Activated CD4-positive, CD25-positive, alpha-beta regulatory T cell (primary cell): Measurements from ENCODE around the gene S100A16.
"Not testable (repeated sequence)": the region's sequence is repeated elsewhere in the genome, so short reads cannot be mapped to it uniquely, and the experiment has no call there.

ENCODE experiments used
- DNase-seq, 4 experiments: peaks; one replicate each; lab custom pipeline; 2025; lab: John Stamatoyannopoulos, UW

The S100A16 gene

GRCh38 chr1:153586347-153586746 is 26.6 kb downstream of the S100A16 start:
- DNase-seq = no peak

DNA sequence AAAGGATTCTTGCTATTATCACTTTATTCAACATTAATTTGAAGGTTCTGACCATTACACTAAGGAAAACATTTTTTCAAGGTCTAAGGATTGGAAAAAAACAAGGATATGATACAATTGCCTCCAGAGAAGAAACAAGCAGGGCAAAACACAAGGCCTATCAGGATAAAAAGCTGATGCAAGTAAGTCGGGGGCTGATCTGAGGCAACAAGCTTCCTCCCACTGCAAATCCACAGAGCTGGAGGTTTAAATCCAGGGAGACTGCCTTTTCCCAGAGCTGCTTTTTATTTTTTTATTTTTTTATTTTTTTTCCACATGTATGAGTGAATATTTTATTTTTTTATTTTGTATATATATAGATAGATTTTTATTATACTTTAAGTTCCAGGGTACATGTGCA is 27.9 kb downstream of the S100A16 start:
- no peak for DNase-seq

- no peak for DNase-seq
These were observed 29.0 kb downstream of the S100A16 start for GRCh38 chr1:153583976-153584375.

GRCh38 chr1:153583514-153583913 is 29.4 kb downstream of the S100A16 start:
- not testable (repeated sequence) for DNase-seq

GRCh38 chr1:153582836-153583235 is 30.1 kb downstream of the S100A16 start:
- not testable (repeated sequence) for DNase-seq

GRCh38 chr1:153578936-153579335 is 34.0 kb downstream of the S100A16 start:
- DNase-seq = no peak

GRCh38 chr1:153578490-153578889 is 34.4 kb downstream of the S100A16 start:
- no peak for DNase-seq

DNA sequence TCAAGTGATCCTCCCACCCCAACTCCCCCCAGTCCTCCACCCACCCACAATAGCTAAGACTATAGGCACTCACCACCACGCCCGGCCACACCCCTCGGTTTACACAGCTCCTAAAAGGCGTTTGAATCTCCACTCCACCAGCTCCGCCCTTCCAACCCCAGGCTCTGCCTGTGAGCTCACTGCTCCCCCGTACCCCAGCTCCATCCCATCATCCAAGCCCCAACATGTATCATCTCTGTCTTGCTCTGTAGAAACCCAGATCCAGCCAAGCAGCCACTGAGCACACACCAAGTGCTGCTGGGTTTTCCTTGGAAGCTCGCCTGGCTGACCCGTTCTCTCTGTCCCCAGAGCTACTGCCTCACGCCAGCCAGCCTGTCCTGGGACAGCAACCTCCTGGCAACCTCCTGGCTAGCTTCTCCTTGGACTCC is 35.3 kb downstream of the S100A16 start:
- DNase-seq = no peak

- no peak for DNase-seq
These were observed 35.8 kb downstream of the S100A16 start for GRCh38 chr1:153577138-153577537.

DNA sequence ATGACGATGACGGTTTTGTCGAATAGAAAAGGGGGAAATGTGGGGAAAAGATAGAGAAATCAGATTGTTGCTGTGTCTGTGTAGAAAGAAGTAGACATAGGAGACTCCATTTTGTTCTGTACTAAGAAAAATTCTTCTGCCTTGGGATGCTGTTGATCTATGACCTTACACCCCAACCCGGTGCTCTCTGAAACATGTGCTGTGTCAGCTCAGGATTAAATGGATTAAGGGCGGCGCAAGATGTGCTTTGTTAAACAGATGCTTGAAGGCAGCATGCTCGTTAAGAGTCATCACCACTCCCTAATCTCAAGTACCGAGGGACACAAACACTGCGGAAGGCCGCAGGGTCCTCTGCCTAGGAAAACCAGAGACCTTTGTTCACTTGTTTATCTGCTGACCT is 37.4 kb downstream of the S100A16 start:
- DNase-seq = not testable (repeated sequence)

DNA sequence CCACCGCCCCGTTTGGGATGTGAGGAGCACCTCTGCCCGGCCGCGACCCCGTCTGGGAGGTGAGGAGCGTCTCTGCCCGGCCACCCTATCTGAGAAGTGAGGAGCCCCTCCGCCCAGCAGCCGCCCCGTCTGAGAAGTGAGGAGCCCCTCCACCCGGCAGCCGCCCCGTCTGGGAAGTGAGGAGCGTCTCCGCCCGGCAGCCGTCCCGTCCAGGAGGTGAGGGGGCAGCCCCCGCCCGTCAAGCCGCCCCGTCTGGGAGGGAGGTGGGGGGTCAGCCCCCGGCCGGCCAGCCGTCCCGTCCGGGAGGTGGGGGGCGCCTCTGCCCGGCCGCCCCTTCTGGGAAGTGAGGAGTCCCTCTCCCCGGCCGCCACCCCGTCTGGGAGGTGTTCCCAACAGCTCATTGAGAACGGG is 37.9 kb downstream of the S100A16 start:
- DNase-seq = not testable (repeated sequence)

- DNase-seq = no peak
These were observed 39.6 kb downstream of the S100A16 start for GRCh38 chr1:153573351-153573750.

DNA sequence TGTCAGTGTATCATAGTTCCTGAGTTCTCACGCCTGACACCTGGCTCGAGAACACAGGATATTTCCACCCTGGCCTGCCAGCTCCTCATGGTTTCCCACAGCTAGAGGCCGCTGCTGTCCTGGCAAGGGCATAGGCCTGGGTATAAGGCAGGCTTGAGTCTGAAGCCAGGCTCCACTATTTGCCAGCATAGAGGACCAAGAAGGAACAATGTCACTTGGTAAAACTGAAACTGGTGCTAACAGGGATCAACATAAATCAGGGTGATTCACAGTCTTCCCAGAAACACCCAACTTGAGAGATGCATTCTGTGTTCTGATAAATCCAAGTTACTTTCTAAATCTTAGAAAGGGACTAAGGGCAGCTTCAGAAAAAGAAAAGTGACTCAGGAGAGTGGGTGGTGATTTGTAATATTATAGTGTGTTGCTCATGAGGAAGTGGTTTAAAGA is 40.3 kb downstream of the S100A16 start:
- DNase-seq = peak in 2 of 4 experiments; percentile 15 to 19

GRCh38 chr1:153571706-153572105 is 41.2 kb downstream of the S100A16 start:
- no peak for DNase-seq

DNA sequence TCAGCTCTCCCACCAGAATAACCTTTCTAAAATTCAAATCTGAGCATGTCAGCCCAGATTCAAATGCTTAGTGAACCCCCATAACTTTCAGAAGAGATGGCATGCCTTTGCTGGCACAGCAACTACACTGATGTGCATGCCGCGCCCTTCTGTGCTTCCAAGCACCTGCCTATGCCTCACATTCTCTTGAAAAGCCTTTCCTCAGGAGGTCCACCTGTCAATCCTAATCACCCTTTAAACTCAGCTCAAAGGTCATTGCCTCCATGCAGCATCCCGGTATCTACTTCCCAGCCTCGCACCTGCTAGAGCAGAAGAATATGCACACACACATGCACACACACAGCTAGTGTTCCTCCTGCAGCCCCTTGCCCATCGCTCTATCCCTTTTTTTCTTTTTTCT is 42.1 kb downstream of the S100A16 start:
- no peak for DNase-seq

- DNase-seq = no peak
These were observed 43.5 kb downstream of the S100A16 start for GRCh38 chr1:153569465-153569864.

DNA sequence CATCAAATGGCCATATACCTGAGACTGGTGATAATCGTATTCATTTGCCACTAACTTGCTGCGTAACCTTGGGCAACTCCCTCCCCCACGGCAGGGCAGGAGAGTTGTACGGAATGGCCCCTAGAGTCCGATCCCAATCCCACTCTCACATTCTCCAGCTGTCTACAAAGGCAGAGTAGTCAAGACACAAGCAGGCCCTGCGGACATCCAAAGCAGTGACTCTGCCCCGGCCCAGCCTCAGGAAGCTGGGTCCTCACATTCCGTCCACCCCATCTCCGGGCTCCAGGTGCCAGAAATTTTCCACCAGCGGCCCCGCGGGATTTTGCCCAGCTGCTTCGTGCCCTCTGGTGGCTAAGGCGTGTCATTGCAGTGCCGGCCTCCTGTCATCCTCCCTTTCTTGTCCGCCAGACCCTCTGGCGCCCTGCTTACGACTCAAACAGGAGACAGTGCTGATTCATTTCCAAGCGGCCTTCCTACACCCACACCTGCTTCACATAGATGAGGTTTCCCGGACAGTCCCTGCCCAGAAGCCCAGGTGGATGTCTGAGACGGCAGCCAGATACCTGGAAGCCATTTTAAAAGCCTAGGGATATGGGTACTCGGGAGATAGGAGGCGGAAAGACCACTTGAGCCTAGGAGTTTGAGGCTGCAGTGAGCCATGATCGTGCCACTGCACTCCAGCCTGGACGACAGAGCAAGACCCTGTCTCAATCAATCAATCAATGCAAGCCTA is 44.4 kb downstream of the S100A16 start:
- peak; percentile 47 to 66 (median 62) for DNase-seq

DNA sequence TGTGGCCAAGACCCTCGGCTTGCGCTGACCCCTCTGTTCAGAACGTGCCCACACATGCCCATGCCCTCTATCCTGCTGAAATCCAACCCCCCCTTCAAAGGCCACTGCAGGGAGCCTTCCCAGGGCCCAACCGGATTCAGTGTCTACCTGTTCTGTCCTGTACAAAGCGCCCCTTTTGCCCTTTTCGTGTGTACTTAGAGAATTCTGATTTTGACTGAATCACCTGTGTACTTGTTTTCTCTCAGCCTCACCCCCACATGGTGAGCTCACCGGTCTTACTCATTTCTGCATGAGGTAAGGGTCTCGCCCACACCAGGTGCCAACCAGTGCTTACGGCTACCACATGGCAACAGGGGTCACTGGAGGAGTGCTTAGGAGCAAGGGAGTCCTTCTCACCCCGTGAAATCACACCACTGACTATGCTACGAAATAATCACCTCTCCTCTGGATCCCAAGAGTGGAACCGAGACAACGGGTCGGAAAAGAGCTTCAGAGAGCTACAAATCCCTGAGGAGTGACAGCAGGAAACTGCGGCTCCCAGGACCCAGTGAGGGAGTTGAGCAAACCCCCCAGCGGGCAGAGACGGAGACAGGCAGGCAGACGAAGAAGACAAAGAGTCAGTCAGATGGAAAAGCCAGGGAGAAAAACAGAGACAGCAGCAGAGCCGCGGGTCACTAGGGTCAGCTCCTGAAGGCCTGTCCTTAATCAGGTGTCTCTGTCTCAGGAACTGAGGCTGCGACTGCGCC is 45.1 kb downstream of the S100A16 start:
- peak in 1 of 4 experiments; percentile 12 for DNase-seq

- DNase-seq = peak; percentile 58 to 83 (median 71)
These were observed 46.2 kb downstream of the S100A16 start for GRCh38 chr1:153566414-153567371.

DNA sequence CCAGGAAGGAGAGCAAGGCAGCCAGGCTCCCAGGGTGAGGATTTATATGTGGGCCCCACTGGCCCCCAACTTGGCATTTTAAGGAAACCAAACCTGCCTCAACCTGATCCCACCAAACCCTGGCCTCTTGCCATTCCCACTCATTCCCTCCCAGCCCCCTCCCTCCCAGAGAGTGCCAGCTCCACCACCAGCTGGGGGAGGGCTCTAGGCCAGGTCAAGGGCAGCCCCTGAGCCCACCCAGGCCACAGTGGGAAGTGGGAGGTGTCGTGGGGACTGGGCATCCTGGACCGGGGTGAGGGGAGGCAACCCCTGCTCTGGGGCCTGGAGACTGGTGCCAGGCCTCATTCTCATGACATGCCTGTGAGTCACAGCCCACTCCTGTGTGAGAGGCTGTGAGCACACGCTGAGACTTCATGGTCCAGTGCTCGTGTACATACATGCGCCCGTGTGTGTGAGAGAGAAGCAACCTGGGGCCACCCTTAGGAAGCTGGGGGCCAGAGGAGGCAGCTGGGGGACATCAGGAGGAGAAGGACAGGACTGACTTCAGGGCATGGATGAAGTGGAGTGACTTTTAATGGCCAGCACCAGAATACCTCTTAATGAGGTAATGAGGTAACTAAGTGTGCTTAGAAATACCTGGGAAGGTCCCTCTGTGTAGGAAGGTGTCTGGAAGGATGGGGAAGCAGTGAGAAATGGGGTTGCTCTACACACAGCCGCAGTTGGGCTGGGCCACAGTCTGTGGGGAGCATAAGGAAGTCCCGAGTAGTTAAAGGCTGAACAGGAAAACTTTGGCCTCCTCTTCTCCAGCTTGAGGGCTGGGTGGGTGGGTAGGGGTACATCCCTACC is 47.2 kb downstream of the S100A16 start, which contains the start of gene S100A2:
Gene S100A2, minus strand, starts transcription at position 316 of the 846 bp plus-strand sequence. CDS start 1,967 bp downstream, outside the sequence.
- DNase-seq = peak in 1 of 4 experiments; percentile 19

DNA sequence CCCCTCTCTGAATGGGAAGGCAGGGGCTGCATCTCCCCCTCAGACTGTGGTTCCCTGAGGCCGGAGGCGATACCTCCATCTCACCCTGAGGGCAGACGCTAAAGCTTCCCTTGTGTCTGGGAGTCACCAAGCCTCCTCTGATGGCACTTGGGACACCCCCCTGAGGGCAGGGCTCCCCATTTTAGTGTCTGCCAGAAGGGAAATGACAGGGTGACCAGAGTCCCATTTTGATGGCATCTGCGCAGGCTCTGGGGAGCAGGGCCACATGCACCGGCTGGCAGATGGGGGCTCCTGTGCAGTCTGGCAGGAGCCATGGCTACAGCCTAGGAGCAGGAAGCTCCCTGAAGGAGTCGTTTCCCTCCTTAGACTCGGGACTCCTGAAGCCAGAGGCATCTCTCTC is 48.9 kb downstream of the S100A16 start:
- DNase-seq = no peak
